Measurements from ENCODE around the gene DDTL. TPM values are rescaled to one million over a fixed set of nuclear protein-coding genes. Genes with fewer than 3 reads are reported as not detected.
"Not testable (repeated sequence)": the region's sequence is repeated elsewhere in the genome, so short reads cannot be mapped to it uniquely, and the experiment has no call there.

The DDTL gene
- total and polyA plus RNA-seq, 8 donors = 2.7 to 53.6 (median 4.5) TPM; not detected in 2

- Histone ChIP-seq H3K36me3 (peaks cover 27 to 76% (median 32%) of the 10 kb centered on the region in 4 donors), H3K27ac (no peak overlapping the region), H3K9me3 (peaks cover 0 to 19% (median 11%) of the 10 kb centered on the region in 4 donors), H3K4me3 (no peak overlapping the region), H3K4me1 (no peaks in the 10 kb centered on the region), H3K27me3 (no peaks in the 10 kb centered on the region)
- TF ChIP-seq EP300 (IDR thresholded peaks at IDR 0.05) = no peak
- TF ChIP-seq POLR2AphosphoS5 (IDR thresholded peaks at IDR 0.05) = no peak
- TF ChIP-seq POLR2A (IDR thresholded peaks at IDR 0.05) = no peak
- no peak for TF ChIP-seq CTCF (IDR thresholded peaks at IDR 0.05)
- intact Hi-C loops (cut with DNase I; ENCODE audit: low total_unique reads) = loop anchor here (5.0 kb wide), 1 partner anchor 46 kb away; the partner anchor contains the start of gene DDT
- 73 to 80% (median 75%) methylated on average over 14 of the region's 14 CpGs for WGBS, 5 donors
- no peak for DNase-seq
These were observed 40.1 kb upstream of the DDTL start for GRCh38 chr22:23926561-23926960.

GRCh38 chr22:23938328-23939016 is 28.2 kb upstream of the DDTL start:
- no peaks in the 10 kb centered on the region for H3K36me3 ChIP-seq
- H3K4me3 ChIP-seq = no peak overlapping the region
- H3K27ac ChIP-seq = peak overlapping the region in 4 of 5 donors; percentile 30 to 52 (median 50)
- peaks cover 0 to 15% (median 4%) of the 10 kb centered on the region in 4 donors for H3K4me1 ChIP-seq
- H3K27me3 ChIP-seq = no peaks in the 10 kb centered on the region
- 44 to 61% (median 50%) methylated on average over 5 of the region's 5 CpGs for WGBS, 5 donors
- no peak for TF ChIP-seq EP300 (IDR thresholded peaks at IDR 0.05)
- peak in 1 of 3 donors; percentile 62 for TF ChIP-seq POLR2AphosphoS5 (IDR thresholded peaks at IDR 0.05)
- H3K9me3 ChIP-seq = no peaks in the 10 kb centered on the region
- peak in 1 of 2 donors; percentile 81 for DNase-seq
- intact Hi-C loops (cut with DNase I; ENCODE audit: low total_unique reads) = loop anchor here (5.0 kb wide), 1 partner anchor 69 kb away; the partner anchor contains the start of gene GSTT4

- H3K9me3 ChIP-seq = no peaks in the 10 kb centered on the region
- H3K36me3 ChIP-seq = no peaks in the 10 kb centered on the region
- no peak for DNase-seq
- 53 to 84% (median 71%) methylated on average over 3 of the region's 3 CpGs for WGBS, 5 donors
- intact Hi-C loops (cut with DNase I; ENCODE audit: low total_unique reads) = loop anchor here (5.0 kb wide), 1 partner anchor 68 kb away; the partner anchor contains the start of gene GSTT4
- peaks cover 0 to 15% (median 4%) of the 10 kb centered on the region in 4 donors for H3K4me1 ChIP-seq
- H3K27ac ChIP-seq = peak overlapping the region in 4 of 5 donors; percentile 30 to 52 (median 50)
- TF ChIP-seq CTCF (IDR thresholded peaks at IDR 0.05) = no peak
- no peak for TF ChIP-seq POLR2A (IDR thresholded peaks at IDR 0.05)
- TF ChIP-seq EP300 (IDR thresholded peaks at IDR 0.05) = no peak
- no peak for TF ChIP-seq POLR2AphosphoS5 (IDR thresholded peaks at IDR 0.05)
- no peak overlapping the region for H3K4me3 ChIP-seq
- no peaks in the 10 kb centered on the region for H3K27me3 ChIP-seq
These were observed 27.7 kb upstream of the DDTL start for GRCh38 chr22:23939017-23939357.

GRCh38 chr22:23940166-23940565 is 26.5 kb upstream of the DDTL start:
- intact Hi-C loops (cut with DNase I; ENCODE audit: low total_unique reads) = not testable (repeated sequence)
- 70% methylated on average over 2 of the region's 14 CpGs; no CpG with 5 or more reads in 4 of the 5 donors for WGBS, 5 donors

GRCh38 chr22:23947391-23947790 is 19.3 kb upstream of the DDTL start:
- H3K36me3 ChIP-seq; H3K4me1 ChIP-seq; H3K4me3 ChIP-seq; intact Hi-C loops (cut with DNase I; ENCODE audit: low total_unique reads); H3K27me3 ChIP-seq; H3K27ac ChIP-seq; H3K9me3 ChIP-seq; DNase-seq: not testable (repeated sequence)
- WGBS, 5 donors = 0 to 79% (median 44%) methylated on average over 1 to 3 of the region's 3 CpGs; no CpG with 5 or more reads in 1 of the 5 donors

More at GRCh38 chr22:23940166-23940565, 26.5 kb upstream of the DDTL start:
- H3K4me3 ChIP-seq, DNase-seq, H3K36me3 ChIP-seq, H3K27ac ChIP-seq, H3K27me3 ChIP-seq, H3K9me3 ChIP-seq: not testable (repeated sequence)
- H3K4me1 ChIP-seq = peaks cover 0 to 15% (median 4%) of the 10 kb centered on the region in 4 donors

GRCh38 chr22:23949764-23950163 is 16.9 kb upstream of the DDTL start:
- H3K4me1 ChIP-seq; H3K9me3 ChIP-seq; H3K36me3 ChIP-seq; DNase-seq; H3K27me3 ChIP-seq; H3K27ac ChIP-seq; intact Hi-C loops (cut with DNase I; ENCODE audit: low total_unique reads); H3K4me3 ChIP-seq: not testable (repeated sequence)
- WGBS, 5 donors = 85 to 90% (median 88%) methylated on average over 15 to 18 of the region's 18 CpGs

- H3K27ac ChIP-seq; H3K4me1 ChIP-seq; DNase-seq; H3K27me3 ChIP-seq; H3K36me3 ChIP-seq; H3K4me3 ChIP-seq; intact Hi-C loops (cut with DNase I; ENCODE audit: low total_unique reads); H3K9me3 ChIP-seq: not testable (repeated sequence)
- 85 to 93% (median 88%) methylated on average over 2 of the region's 2 CpGs for WGBS, 5 donors
These were observed 15.3 kb upstream of the DDTL start for GRCh38 chr22:23951383-23951782.

- H3K36me3 ChIP-seq; DNase-seq; H3K27me3 ChIP-seq; H3K4me1 ChIP-seq; H3K9me3 ChIP-seq; H3K27ac ChIP-seq; H3K4me3 ChIP-seq; intact Hi-C loops (cut with DNase I; ENCODE audit: low total_unique reads): not testable (repeated sequence)
- 64 to 82% (median 74%) methylated on average over 10 to 11 of the region's 11 CpGs for WGBS, 5 donors
These were observed 13.8 kb upstream of the DDTL start for GRCh38 chr22:23952794-23953405.

GRCh38 chr22:23953485-23953884 is 13.2 kb upstream of the DDTL start:
- H3K9me3 ChIP-seq; H3K27ac ChIP-seq; DNase-seq; intact Hi-C loops (cut with DNase I; ENCODE audit: low total_unique reads); H3K4me1 ChIP-seq; H3K36me3 ChIP-seq; H3K27me3 ChIP-seq; H3K4me3 ChIP-seq: not testable (repeated sequence)
- WGBS, 5 donors = 53 to 81% (median 69%) methylated on average over 4 of the region's 4 CpGs
